AG08396 (cell line): ENCODE measurements around the gene FUT9.
"Not testable (repeated sequence)": the region's sequence is repeated elsewhere in the genome, so short reads cannot be mapped to it uniquely, and the experiment has no call there.

ENCODE experiments used
- DNase-seq: peaks from one replicate; pipeline ENCODE4 v3.0.0; 2012; ENCODE audit warnings: low spot score, mixed read lengths

Gene FUT9

GRCh38 chr6:96186094-96186493 is 170.3 kb downstream of the FUT9 start:
- no peak for DNase-seq

GRCh38 chr6:96186516-96187195 is 170.9 kb downstream of the FUT9 start:
- no peak for DNase-seq

- DNase-seq = no peak
Measured at GRCh38 chr6:96194675-96195074, 178.9 kb downstream of the FUT9 start.

- DNase-seq = no peak
Measured at GRCh38 chr6:96195272-96195671, 179.5 kb downstream of the FUT9 start.

GRCh38 chr6:96196633-96197032 is 180.9 kb downstream of the FUT9 start:
- DNase-seq = no peak

- DNase-seq = no peak
Measured at GRCh38 chr6:96197241-96197640, 181.5 kb downstream of the FUT9 start.

- DNase-seq = no peak
Measured at GRCh38 chr6:96202571-96202970, 186.8 kb downstream of the FUT9 start.

GRCh38 chr6:96211341-96211740 is 195.6 kb downstream of the FUT9 start:
- no peak for DNase-seq

- DNase-seq = no peak
Measured at GRCh38 chr6:96212066-96212465, 196.3 kb downstream of the FUT9 start.

GRCh38 chr6:96213784-96214183 is 198.0 kb downstream of the FUT9 start:
- DNase-seq = no peak

GRCh38 chr6:96223695-96224094 is 207.9 kb downstream of the FUT9 start:
- DNase-seq = no peak

GRCh38 chr6:96227135-96227534 is 211.4 kb downstream of the FUT9 start:
- DNase-seq = no peak

GRCh38 chr6:96234444-96234843 is 218.7 kb downstream of the FUT9 start:
- DNase-seq = no peak

- no peak for DNase-seq
Measured at GRCh38 chr6:96235927-96236326, 220.2 kb downstream of the FUT9 start.

- no peak for DNase-seq
Measured at GRCh38 chr6:96236471-96236870, 220.7 kb downstream of the FUT9 start.

- no peak for DNase-seq
Measured at GRCh38 chr6:96237638-96238347, 222.0 kb downstream of the FUT9 start.

- DNase-seq = no peak
Measured at GRCh38 chr6:96246563-96246962, 230.8 kb downstream of the FUT9 start.

GRCh38 chr6:96249755-96250154 is 234.0 kb downstream of the FUT9 start:
- DNase-seq = no peak

- DNase-seq = no peak
Measured at GRCh38 chr6:96257751-96258150, 242.0 kb downstream of the FUT9 start.

GRCh38 chr6:96260787-96261430 is 245.1 kb downstream of the FUT9 start:
- DNase-seq = not testable (repeated sequence)
